Astrocyte of the hippocampus (primary cell): ENCODE results near the gene SHROOM4.

Experiments used
- DNase-seq: peaks from one replicate; pipeline ENCODE4 v3.0.0; 2011; ENCODE audit warnings: low read depth, low spot score

SHROOM4 gene

GRCh38 chrX:50615570-50616158 lies 198.3 kb downstream of the SHROOM4 start:
- DNase-seq: no peak

- DNase-seq: no peak
Observed at GRCh38 chrX:50614460-50614859, 199.5 kb downstream of the SHROOM4 start.

- DNase-seq: no peak
Observed at GRCh38 chrX:50613846-50614245, 200.1 kb downstream of the SHROOM4 start.

DNA sequence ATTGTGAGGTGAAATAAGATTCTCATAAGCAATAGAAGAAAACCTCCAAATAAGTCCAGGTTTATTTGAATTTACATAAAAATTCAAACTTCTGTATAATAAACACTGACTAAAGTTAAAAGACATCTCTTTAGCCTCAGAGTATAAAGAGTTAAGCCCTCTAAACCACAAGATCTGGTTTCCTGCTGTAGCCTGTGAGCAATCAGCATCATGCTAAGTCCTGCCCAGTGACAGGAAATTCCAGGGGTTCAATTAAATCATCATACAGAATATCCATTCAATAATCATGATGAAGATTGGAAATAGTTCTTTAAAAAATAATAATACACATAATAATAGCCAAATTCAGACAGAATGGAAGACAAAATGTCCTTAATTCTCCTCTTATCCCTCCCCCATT lies 204.2 kb downstream of the SHROOM4 start:
- DNase-seq: peak; percentile 11

- no peak for DNase-seq
Observed at GRCh38 chrX:50606300-50606950, 207.6 kb downstream of the SHROOM4 start.

- DNase-seq: no peak
Observed at GRCh38 chrX:50596056-50596455, 217.9 kb downstream of the SHROOM4 start.

DNA sequence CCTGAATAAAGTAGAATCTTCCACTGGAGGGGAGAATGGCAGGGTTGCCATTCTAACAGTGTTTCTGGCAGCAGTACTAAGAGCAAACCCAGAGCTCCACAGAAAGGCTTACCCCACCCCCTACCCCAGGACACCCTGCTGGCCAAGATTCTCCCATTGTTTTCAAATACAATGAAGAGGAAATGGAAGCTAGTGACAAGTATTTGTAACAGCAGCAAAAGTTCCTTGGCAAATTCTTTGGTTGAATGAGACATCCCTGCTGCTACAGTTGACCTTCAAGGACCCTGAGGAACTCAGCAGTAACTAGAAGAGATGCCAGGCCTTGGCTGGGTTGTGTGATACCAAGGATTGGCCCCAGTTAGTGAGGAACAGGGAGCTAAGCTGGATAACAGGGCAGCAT lies 219.2 kb downstream of the SHROOM4 start:
- no peak for DNase-seq

GRCh38 chrX:50586980-50587379 lies 227.0 kb downstream of the SHROOM4 start:
- DNase-seq: no peak

DNA sequence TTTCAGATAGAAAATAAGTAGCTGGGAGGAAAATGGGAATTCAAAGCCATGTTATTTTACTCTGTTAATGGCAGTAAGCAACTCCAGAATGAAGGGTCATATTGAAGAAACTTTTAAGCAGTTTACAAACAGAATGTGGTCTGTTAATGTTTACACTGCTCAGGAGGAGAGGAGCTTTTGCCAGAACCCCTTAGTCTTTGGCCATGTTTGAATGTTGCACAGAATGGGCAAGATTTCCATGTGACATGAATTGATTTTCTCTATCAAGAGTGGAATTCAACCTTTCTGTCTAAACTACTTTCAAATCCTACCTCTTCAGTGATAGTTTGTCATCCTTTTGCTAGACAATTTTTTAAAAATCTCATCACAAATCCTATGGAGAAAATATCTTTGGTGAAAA lies 227.6 kb downstream of the SHROOM4 start:
- no peak for DNase-seq

DNA sequence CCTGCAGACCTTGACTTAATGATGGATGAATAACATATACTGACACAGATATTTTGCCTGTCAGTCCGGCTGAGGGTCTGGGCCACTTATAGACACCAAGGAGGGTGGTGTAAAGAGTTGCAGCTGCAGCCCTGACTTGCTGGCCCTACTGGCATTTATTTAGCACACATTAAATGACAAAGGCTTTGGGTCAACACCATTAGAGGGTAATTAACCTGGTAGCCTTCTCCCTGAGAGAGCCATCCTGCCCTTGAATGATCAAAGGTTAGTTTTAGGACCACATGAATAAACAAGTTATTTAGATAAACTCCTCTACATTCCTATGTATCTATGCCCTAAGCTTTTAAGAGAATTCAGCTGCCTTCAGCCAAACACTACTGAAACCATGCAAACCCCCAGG lies 232.6 kb downstream of the SHROOM4 start:
- no peak for DNase-seq

GRCh38 chrX:50579955-50580354 lies 234.0 kb downstream of the SHROOM4 start:
- DNase-seq: peak; percentile 51

- no peak for DNase-seq
Observed at GRCh38 chrX:50577326-50577725, 236.7 kb downstream of the SHROOM4 start.

GRCh38 chrX:50567636-50568035 lies 246.4 kb downstream of the SHROOM4 start:
- DNase-seq: no peak

- DNase-seq: no peak
Observed at GRCh38 chrX:50565718-50566117, 248.3 kb downstream of the SHROOM4 start.
